Gastrocnemius medialis (tissue), 4 donors: ENCODE results near the gene FAM114A1.

ENCODE experiments used
- POLR2A ChIP-seq, 2 donors: fragments of 450-650 bp; IDR thresholded peaks; one replicate each; pipeline ENCODE4 v1.6.1; 2017; ENCODE audit warnings: antibody characterized with exemption in 2 of 2, mild to moderate bottlenecking in 2 of 2, moderate library complexity in 2 of 2
- TF ChIP-seq, protein P1 (sequence below), 5 experiments: fragments of 450-650 bp in 3 of 5; fragments of 200-600 bp in 2 of 5; sonication (generic) in 2 of 5; IDR thresholded peaks in 4 of 5; conservative IDR thresholded peaks in 1 of 5; 1 replicate in 4 of 5; 2 replicates in 1 of 5; pipeline ENCODE4 v1.5.1; 2016 to 2019; ENCODE audit warnings: antibody characterized with exemption in 5 of 5, mild to moderate bottlenecking in 3 of 5, moderate library complexity in 3 of 5

DNA sequence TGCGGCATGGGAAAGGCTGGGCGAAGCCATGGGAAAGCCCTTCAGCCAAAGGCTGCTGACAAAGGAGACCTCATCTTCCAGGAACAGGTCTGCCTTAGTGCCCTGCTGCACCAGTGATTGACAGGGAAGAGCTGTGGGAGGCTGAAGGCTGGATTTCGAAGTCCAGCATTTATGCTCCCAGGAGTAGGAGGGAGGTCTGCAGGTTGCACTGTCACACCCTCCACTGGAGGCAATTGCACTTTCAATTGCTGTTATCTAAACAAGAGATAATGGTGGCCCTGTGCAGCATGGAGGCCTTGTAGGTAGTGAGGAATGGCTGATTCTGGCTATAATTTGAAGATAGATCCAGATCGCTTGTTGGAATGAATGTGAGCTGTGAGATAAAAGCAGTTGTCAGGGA is 43.7 kb downstream of the FAM114A1 start:
- TF ChIP-seq, protein P1, sequence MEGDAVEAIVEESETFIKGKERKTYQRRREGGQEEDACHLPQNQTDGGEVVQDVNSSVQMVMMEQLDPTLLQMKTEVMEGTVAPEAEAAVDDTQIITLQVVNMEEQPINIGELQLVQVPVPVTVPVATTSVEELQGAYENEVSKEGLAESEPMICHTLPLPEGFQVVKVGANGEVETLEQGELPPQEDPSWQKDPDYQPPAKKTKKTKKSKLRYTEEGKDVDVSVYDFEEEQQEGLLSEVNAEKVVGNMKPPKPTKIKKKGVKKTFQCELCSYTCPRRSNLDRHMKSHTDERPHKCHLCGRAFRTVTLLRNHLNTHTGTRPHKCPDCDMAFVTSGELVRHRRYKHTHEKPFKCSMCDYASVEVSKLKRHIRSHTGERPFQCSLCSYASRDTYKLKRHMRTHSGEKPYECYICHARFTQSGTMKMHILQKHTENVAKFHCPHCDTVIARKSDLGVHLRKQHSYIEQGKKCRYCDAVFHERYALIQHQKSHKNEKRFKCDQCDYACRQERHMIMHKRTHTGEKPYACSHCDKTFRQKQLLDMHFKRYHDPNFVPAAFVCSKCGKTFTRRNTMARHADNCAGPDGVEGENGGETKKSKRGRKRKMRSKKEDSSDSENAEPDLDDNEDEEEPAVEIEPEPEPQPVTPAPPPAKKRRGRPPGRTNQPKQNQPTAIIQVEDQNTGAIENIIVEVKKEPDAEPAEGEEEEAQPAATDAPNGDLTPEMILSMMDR (IDR thresholded peaks at IDR 0.05 in 4 of 5, conservative IDR thresholded peaks at IDR 0.05 in 1 of 5): no peak
- no peak for TF ChIP-seq POLR2A (IDR thresholded peaks at IDR 0.05)
